Measurements from ENCODE around the gene MAML3. TPM values are rescaled to one million over a fixed set of nuclear protein-coding genes. Genes with fewer than 3 reads are reported as not detected.

The MAML3 gene
- polyA plus RNA-seq, 12 donors, result 3.9 to 17.0 (median 4.6) TPM; not detected in 1

- DNase-seq, result no peak
Measured at GRCh38 chr4:140071806-140072205, 82.2 kb downstream of the MAML3 start.

GRCh38 chr4:140070973-140071372 lies 83.0 kb downstream of the MAML3 start:
- DNase-seq, result no peak

GRCh38 chr4:140070366-140070765 lies 83.6 kb downstream of the MAML3 start:
- DNase-seq, result no peak

GRCh38 chr4:140069066-140069465 lies 84.9 kb downstream of the MAML3 start:
- DNase-seq, result no peak

GRCh38 chr4:140068271-140068670 lies 85.7 kb downstream of the MAML3 start:
- DNase-seq, result no peak

- DNase-seq, result no peak
Measured at GRCh38 chr4:140066031-140066930, 87.7 kb downstream of the MAML3 start.

- no peak for DNase-seq
Measured at GRCh38 chr4:140065393-140065792, 88.6 kb downstream of the MAML3 start.

GRCh38 chr4:140061659-140062289 lies 92.2 kb downstream of the MAML3 start:
- DNase-seq, result no peak

- DNase-seq, result no peak
Measured at GRCh38 chr4:140061194-140061593, 92.8 kb downstream of the MAML3 start.

GRCh38 chr4:140059159-140059558 lies 94.8 kb downstream of the MAML3 start:
- DNase-seq, result no peak

GRCh38 chr4:140057701-140058100 lies 96.3 kb downstream of the MAML3 start:
- DNase-seq, result no peak

GRCh38 chr4:140056015-140056414 lies 98.0 kb downstream of the MAML3 start:
- DNase-seq, result no peak

GRCh38 chr4:140054861-140055260 lies 99.1 kb downstream of the MAML3 start:
- DNase-seq, result no peak

GRCh38 chr4:140053185-140053584 lies 100.8 kb downstream of the MAML3 start:
- DNase-seq, result no peak

GRCh38 chr4:140052050-140052449 lies 101.9 kb downstream of the MAML3 start:
- no peak for DNase-seq

GRCh38 chr4:140049849-140050637 lies 103.9 kb downstream of the MAML3 start:
- no peak for DNase-seq

GRCh38 chr4:140049024-140049848 lies 104.7 kb downstream of the MAML3 start:
- DNase-seq, result peak; percentile 48

GRCh38 chr4:140048419-140048995 lies 105.5 kb downstream of the MAML3 start:
- no peak for DNase-seq

GRCh38 chr4:140047786-140048185 lies 106.2 kb downstream of the MAML3 start:
- no peak for DNase-seq

GRCh38 chr4:140047017-140047640 lies 106.9 kb downstream of the MAML3 start:
- no peak for DNase-seq

GRCh38 chr4:140046543-140046942 lies 107.4 kb downstream of the MAML3 start:
- DNase-seq, result no peak

Data from muscle of arm (tissue), 12 donors.